Measurements from ENCODE around the gene ARRB1. TPM values are rescaled to one million over a fixed set of nuclear protein-coding genes. Genes with fewer than 3 reads are reported as not detected.

ARRB1 gene
- polyA plus RNA-seq, 1 experiment, result 36.9 TPM

- peak; percentile 34 for DNase-seq (ENCODE audit: low read depth, low spot score)
- POLR2A ChIA-PET, result no interaction called here
- CTCF ChIA-PET, result interaction anchor here (0.6 to 5.4 kb wide), 30 partner anchors 8 to 589 kb away, joined by 3 to 29 read pairs (median 3); no protein-coding TSS in a partner anchor
- peak; percentile 51 for TF ChIP-seq CTCF (IDR thresholded peaks at IDR 0.05; ENCODE audit: low read depth, low read length)
- peak overlapping the region; percentile 60 for H3K4me3 ChIP-seq (ENCODE audit: low read depth, low read length)
- H3K27me3 ChIP-seq (ENCODE audit: control insufficient read depth, insufficient read depth, low read length), result peaks cover 66% of the 10 kb centered on the region
- H3K27ac ChIP-seq (ENCODE audit: low read depth, low read length), result no peak overlapping the region
- no peaks in the 10 kb centered on the region; the same call in 1 of the 2 replicates for H3K9me3 ChIP-seq (ENCODE audit: control insufficient read depth, insufficient read depth, low read length)
Measured at GRCh38 chr11:75241036-75241905, 110.2 kb downstream of the ARRB1 start.

GRCh38 chr11:75240311-75241035 lies 111.0 kb downstream of the ARRB1 start, which contains the start of gene TPBGL:
TSS of gene TPBGL (plus strand) at chr11:75240774. CDS start at chr11:75241050, 276 bp downstream.
- Histone ChIP-seq H3K27me3 (ENCODE audit: control insufficient read depth, insufficient read depth, low read length) (peaks cover 58% of the 10 kb centered on the region), H3K27ac (ENCODE audit: low read depth, low read length) (no peak within 1 kb of the TSS), H3K9me3 (ENCODE audit: control insufficient read depth, insufficient read depth, low read length) (no peaks in the 10 kb centered on the region; the same call in 1 of the 2 replicates), H3K4me3 (ENCODE audit: low read depth, low read length) (peak within 1 kb of the TSS; percentile 42; the same call in 1 of the 2 replicates)
- POLR2A ChIA-PET, result no interaction called here
- CTCF ChIA-PET, result interaction anchor here (0.6 to 5.4 kb wide), 12 partner anchors 7 to 320 kb away, joined by 3 to 29 read pairs (median 3); no protein-coding TSS in a partner anchor
- no peak for DNase-seq (ENCODE audit: low read depth, low spot score)
- no peak for TF ChIP-seq CTCF (IDR thresholded peaks at IDR 0.05; ENCODE audit: low read depth, low read length)

- DNase-seq (ENCODE audit: low read depth, low spot score), result no peak
- Histone ChIP-seq H3K9me3 (ENCODE audit: control insufficient read depth, insufficient read depth, low read length) (no peaks in the 10 kb centered on the region; the same call in 1 of the 2 replicates), H3K4me3 (ENCODE audit: low read depth, low read length) (no peak overlapping the region), H3K27me3 (ENCODE audit: control insufficient read depth, insufficient read depth, low read length) (peaks cover 51% of the 10 kb centered on the region), H3K27ac (ENCODE audit: low read depth, low read length) (no peak overlapping the region)
- ChIA-PET POLR2A (no interaction called here), CTCF (interaction anchor here (0.7 to 1.9 kb wide), 4 partner anchors 8 to 310 kb away, joined by 3 to 9 read pairs (median 4); no protein-coding TSS in a partner anchor)
- TF ChIP-seq CTCF (IDR thresholded peaks at IDR 0.05; ENCODE audit: low read depth, low read length), result no peak
Measured at GRCh38 chr11:75239531-75240290, 111.8 kb downstream of the ARRB1 start.

GRCh38 chr11:75238595-75239440 lies 112.6 kb downstream of the ARRB1 start:
- no peak overlapping the region for H3K4me3 ChIP-seq (ENCODE audit: low read depth, low read length)
- H3K27me3 ChIP-seq (ENCODE audit: control insufficient read depth, insufficient read depth, low read length), result peaks cover 43% of the 10 kb centered on the region
- ChIA-PET POLR2A (no interaction called here), CTCF (interaction anchor here (0.6 to 1.9 kb wide), 7 partner anchors 9 to 397 kb away, joined by 3 to 9 read pairs (median 3); no protein-coding TSS in a partner anchor)
- no peak overlapping the region for H3K27ac ChIP-seq (ENCODE audit: low read depth, low read length)
- no peak for TF ChIP-seq CTCF (IDR thresholded peaks at IDR 0.05; ENCODE audit: low read depth, low read length)
- no peaks in the 10 kb centered on the region; the same call in 1 of the 2 replicates for H3K9me3 ChIP-seq (ENCODE audit: control insufficient read depth, insufficient read depth, low read length)
- no peak for DNase-seq (ENCODE audit: low read depth, low spot score)

Data from AG04450 (cell line).